CD14-positive monocyte (primary cell): ENCODE measurements around the gene CTNNA3. TPM values are rescaled to one million over a fixed set of nuclear protein-coding genes. Genes with fewer than 3 reads are reported as not detected.

Experiments
- DNase-seq, 3 donors: peaks; one replicate each; pipeline ENCODE4 v3.0.0-alpha.2; 2011 to 2022
- H2AFZ ChIP-seq: 2 replicates; pipeline ENCODE4 v1.6.0; 2012; ENCODE audit warnings: mild to moderate bottlenecking, low read depth, low read length, inconsistent platforms; ENCODE audit not compliant: insufficient read depth, poor library complexity, severe bottlenecking
- H3K27ac ChIP-seq, 2 donors: 1 replicate in 1 of 2; 2 replicates in 1 of 2; pipeline ENCODE4 v1.5.1; 2012 to 2013; ENCODE audit warnings: low read length in 2 of 2, control low read depth in 1 of 2, inconsistent platforms in 1 of 2, low read depth in 1 of 2, mild to moderate bottlenecking in 1 of 2
- H3K27me3 ChIP-seq, 2 donors: one replicate each; pipeline versions ENCODE4 v1.6.0 to v1.6.1; 2011 to 2013; ENCODE audit warnings: low read length in 2 of 2; ENCODE audit not compliant: control insufficient read depth in 2 of 2, insufficient read depth in 2 of 2
- H3K36me3 ChIP-seq, 2 donors: replicated peaks in 1 of 2; 1 replicate in 1 of 2; 2 replicates in 1 of 2; pipeline versions ENCODE4 v1.5.1 to v1.6.1; 2012 to 2013; ENCODE audit warnings: low read length in 2 of 2, control low read depth in 1 of 2, inconsistent platforms in 1 of 2, mild to moderate bottlenecking in 1 of 2; ENCODE audit not compliant: insufficient read depth in 2 of 2, control insufficient read depth in 1 of 2
- H3K4me1 ChIP-seq, 2 donors: 1 replicate in 1 of 2; 2 replicates in 1 of 2; pipeline versions ENCODE4 v1.5.1 to v1.6.1; 2012 to 2013; ENCODE audit warnings: low read length in 2 of 2, control low read depth in 1 of 2, inconsistent platforms in 1 of 2, mild to moderate bottlenecking in 1 of 2, moderate library complexity in 1 of 2; ENCODE audit not compliant: insufficient read depth in 2 of 2, control insufficient read depth in 1 of 2
- H3K4me2 ChIP-seq: replicated peaks from 2 replicates; pipeline ENCODE3; 2012; ENCODE audit warnings: low read length, moderate library complexity, mild to moderate bottlenecking; ENCODE audit not compliant: poor library complexity, severe bottlenecking; ENCODE audit errors: extremely low read depth
- H3K4me3 ChIP-seq, 3 experiments: fragments of 200-600 bp in 1 of 3; sonication (generic) in 1 of 3; replicated peaks in 1 of 3; 1 replicate in 2 of 3; 2 replicates in 1 of 3; pipeline ENCODE4 v1.5.1; 2011 to 2013; ENCODE audit warnings: low read length in 3 of 3, mild to moderate bottlenecking in 3 of 3, control low read depth in 2 of 3, low read depth in 2 of 3, inconsistent platforms in 1 of 3, moderate library complexity in 1 of 3
- H3K79me2 ChIP-seq: 2 replicates; pipeline ENCODE4 v1.6.0; 2012; ENCODE audit warnings: mild to moderate bottlenecking, control low read depth, inconsistent platforms, low read length, moderate library complexity; ENCODE audit not compliant: insufficient read depth
- H3K9ac ChIP-seq: 2 replicates; pipeline ENCODE4 v1.6.0; 2017; ENCODE audit warnings: low read length, mild to moderate bottlenecking; ENCODE audit not compliant: insufficient read depth, poor library complexity, severe bottlenecking
- H3K9me3 ChIP-seq, 2 donors: replicated peaks in 1 of 2; 1 replicate in 1 of 2; 2 replicates in 1 of 2; pipeline versions ENCODE4 v1.5.1 to v1.6.1; 2012 to 2013; ENCODE audit warnings: low read length in 2 of 2, control low read depth in 1 of 2; ENCODE audit not compliant: control insufficient read depth in 1 of 2, insufficient read depth in 1 of 2
- H4K20me1 ChIP-seq: 2 replicates; pipeline ENCODE4 v1.6.0; 2012; ENCODE audit warnings: mild to moderate bottlenecking, low read length, control low read depth, moderate library complexity; ENCODE audit not compliant: insufficient read depth
- H3K27ac Mint-ChIP-seq, 7 donors: one replicate each; pipeline ENCODE4 v1.8.0; 2020; ENCODE audit warnings: mild to moderate bottlenecking in 7 of 7, mixed read lengths in 7 of 7, moderate library complexity in 6 of 7, inconsistent platforms in 2 of 7
- H3K27me3 Mint-ChIP-seq, 3 donors: one replicate each; pipeline ENCODE4 v1.8.0; 2021 to 2022; ENCODE audit warnings: low read depth in 3 of 3, mild to moderate bottlenecking in 3 of 3, mixed read lengths in 3 of 3, moderate library complexity in 3 of 3, inconsistent platforms in 1 of 3
- H3K36me3 Mint-ChIP-seq, 2 donors: one replicate each; pipeline ENCODE4 v1.8.0; 2020; ENCODE audit warnings: mixed read lengths in 2 of 2, inconsistent platforms in 1 of 2, mild to moderate bottlenecking in 1 of 2
- H3K4me1 Mint-ChIP-seq: one replicate; pipeline ENCODE4 v1.8.0; 2020; ENCODE audit warnings: mild to moderate bottlenecking, mixed read lengths
- H3K4me3 Mint-ChIP-seq, 2 donors: one replicate each; pipeline ENCODE4 v1.8.0; 2020; ENCODE audit warnings: mild to moderate bottlenecking in 2 of 2, mixed read lengths in 2 of 2, moderate library complexity in 1 of 2
- H3K9me3 Mint-ChIP-seq, 7 donors: one replicate each; pipeline ENCODE4 v1.8.0; 2020 to 2022; ENCODE audit warnings: mixed read lengths in 7 of 7, mild to moderate bottlenecking in 6 of 7, moderate library complexity in 6 of 7, inconsistent platforms in 2 of 7
- WGBS: methylation state at CpG from one replicate; pipeline ENCODE4 v1.1.5; 2013; ENCODE audit warnings: missing lambda C conversion rate; ENCODE audit not compliant: insufficient coverage; 5-methylcytosine and 5-hydroxymethylcytosine counted together
- intact Hi-C, 2 donors: fragments of 100-400 bp; cut with micrococcal nuclease; formaldehyde crosslinking; loops; one replicate each; pipeline versions ENCODE4 v1.15.0 to v1.15.1; 2023
- polyA plus RNA-seq, 3 donors: library from polyadenylated mRNA; depleted of rRNA in 1 of 3; unstranded in 2 of 3; stranded (reverse) in 1 of 3; fragments of 300-500 nt in 2 of 3; fragments of >200 nt in 1 of 3; fragmentation: Illumina TruSeq in 2 of 3; gene quantifications; 1 replicate in 2 of 3; 2 replicates in 1 of 3; pipeline ENCODE4 v1.2.3, GENCODE V29; 2012 to 2021
- TF ChIP-seq, protein P1 (sequence below): fragments of 200-600 bp; IDR thresholded peaks from one replicate; pipeline ENCODE4 v1.8.0; 2022; ENCODE audit warnings: antibody characterized with exemption, mild to moderate bottlenecking

Gene CTNNA3
- polyA plus RNA-seq, 3 donors: not detected

DNA sequence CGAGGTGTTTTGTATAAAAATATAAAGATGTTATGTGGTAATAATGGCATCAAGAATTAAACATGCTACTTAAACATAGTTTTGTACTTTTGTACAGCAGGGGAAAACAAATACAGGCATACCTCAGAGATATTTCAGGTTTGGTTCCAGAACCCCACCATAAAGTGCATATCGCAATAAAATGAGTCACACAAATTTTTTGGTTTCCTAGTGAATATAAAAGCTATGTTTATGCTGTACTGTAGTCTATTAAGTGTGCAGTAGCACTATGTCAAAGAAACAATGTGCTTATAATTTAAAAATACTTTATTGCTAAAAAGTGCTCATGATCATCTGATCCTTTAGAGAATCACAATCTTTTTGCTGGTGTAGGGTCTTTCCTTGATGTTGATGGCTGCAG lies 752.4 kb downstream of the CTNNA3 start:
- TF ChIP-seq, protein P1, sequence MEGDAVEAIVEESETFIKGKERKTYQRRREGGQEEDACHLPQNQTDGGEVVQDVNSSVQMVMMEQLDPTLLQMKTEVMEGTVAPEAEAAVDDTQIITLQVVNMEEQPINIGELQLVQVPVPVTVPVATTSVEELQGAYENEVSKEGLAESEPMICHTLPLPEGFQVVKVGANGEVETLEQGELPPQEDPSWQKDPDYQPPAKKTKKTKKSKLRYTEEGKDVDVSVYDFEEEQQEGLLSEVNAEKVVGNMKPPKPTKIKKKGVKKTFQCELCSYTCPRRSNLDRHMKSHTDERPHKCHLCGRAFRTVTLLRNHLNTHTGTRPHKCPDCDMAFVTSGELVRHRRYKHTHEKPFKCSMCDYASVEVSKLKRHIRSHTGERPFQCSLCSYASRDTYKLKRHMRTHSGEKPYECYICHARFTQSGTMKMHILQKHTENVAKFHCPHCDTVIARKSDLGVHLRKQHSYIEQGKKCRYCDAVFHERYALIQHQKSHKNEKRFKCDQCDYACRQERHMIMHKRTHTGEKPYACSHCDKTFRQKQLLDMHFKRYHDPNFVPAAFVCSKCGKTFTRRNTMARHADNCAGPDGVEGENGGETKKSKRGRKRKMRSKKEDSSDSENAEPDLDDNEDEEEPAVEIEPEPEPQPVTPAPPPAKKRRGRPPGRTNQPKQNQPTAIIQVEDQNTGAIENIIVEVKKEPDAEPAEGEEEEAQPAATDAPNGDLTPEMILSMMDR: no peak
- Histone ChIP-seq H3K9me3 (no peaks in the 10 kb centered on the region), H4K20me1 (no peaks in the 10 kb centered on the region), H3K79me2 (no peaks in the 10 kb centered on the region), H2AFZ (no peak overlapping the region), H3K4me3 (no peak overlapping the region), H3K4me2 (no peak overlapping the region), H3K36me3 (no peaks in the 10 kb centered on the region), H3K9ac (no peak overlapping the region), H3K4me1 (no peaks in the 10 kb centered on the region), H3K27ac (no peak overlapping the region), H3K27me3 (no peaks in the 10 kb centered on the region)
- no peak for DNase-seq
- H3K4me3 Mint-ChIP-seq: no peak overlapping the region
- WGBS: no CpG with 5 or more reads among the region's 2 CpGs
- H3K36me3 Mint-ChIP-seq: no peaks in the 10 kb centered on the region
- H3K9me3 Mint-ChIP-seq: peaks cover 0 to 2% (median 0%) of the 10 kb centered on the region in 7 donors
- intact Hi-C loops: no loop called here
- H3K4me1 Mint-ChIP-seq: no peaks in the 10 kb centered on the region
- H3K27ac Mint-ChIP-seq: no peak overlapping the region
- H3K27me3 Mint-ChIP-seq: peaks cover 0 to 3% (median 2%) of the 10 kb centered on the region in 3 donors

DNA sequence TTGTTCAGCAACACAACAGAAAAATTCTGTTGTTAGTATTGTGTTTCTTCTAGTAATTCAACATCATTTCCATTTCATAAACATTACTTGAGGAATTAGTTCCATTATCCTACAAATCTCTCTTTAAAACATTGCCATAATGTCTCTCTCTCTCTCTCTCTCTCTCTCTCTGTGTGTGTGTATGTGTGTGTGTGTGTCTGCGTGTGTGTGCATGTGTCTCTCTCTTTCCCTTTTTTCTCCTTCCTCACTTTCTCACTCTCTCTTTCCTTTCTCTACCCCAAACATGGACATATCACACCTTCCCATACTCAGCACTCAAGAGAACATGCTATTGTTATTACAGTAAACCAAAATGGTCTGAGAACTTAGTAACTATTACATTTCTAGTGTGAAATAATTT lies 753.6 kb downstream of the CTNNA3 start:
- intact Hi-C loops: no loop called here
- DNase-seq: no peak
- Histone ChIP-seq H3K79me2 (no peaks in the 10 kb centered on the region), H4K20me1 (no peaks in the 10 kb centered on the region), H3K36me3 (no peaks in the 10 kb centered on the region), H3K4me3 (no peak overlapping the region), H3K4me2 (no peak overlapping the region), H3K9me3 (no peaks in the 10 kb centered on the region), H3K9ac (no peak overlapping the region), H2AFZ (no peak overlapping the region), H3K27me3 (no peaks in the 10 kb centered on the region), H3K4me1 (no peaks in the 10 kb centered on the region), H3K27ac (no peak overlapping the region)
- Mint-ChIP-seq H3K9me3 (peaks cover 0 to 2% (median 0%) of the 10 kb centered on the region in 7 donors), H3K36me3 (no peaks in the 10 kb centered on the region), H3K27me3 (peaks cover 0 to 3% (median 2%) of the 10 kb centered on the region in 3 donors), H3K27ac (no peak overlapping the region), H3K4me3 (no peak overlapping the region), H3K4me1 (no peaks in the 10 kb centered on the region)
- WGBS: no CpG with 5 or more reads among the region's 1 CpG
- TF ChIP-seq, protein P1: no peak
